BJ (cell line): Measurements from ENCODE around the gene ZYX. TPM values are rescaled to one million over a fixed set of nuclear protein-coding genes. Genes with fewer than 3 reads are reported as not detected.

Experiments used
- CTCF ChIA-PET: fragments of 350-600 bp; formaldehyde crosslinking; extraction: SDS; loops from one replicate; lab custom pipeline; 2021; ENCODE audit warnings: antibody characterized with exemption, inconsistent platforms; lab: Yijun Ruan, JAX
- POLR2A ChIA-PET: fragments of 300-600 bp; sonication (Branson Sonifier 250); formaldehyde crosslinking; extraction: SDS; loops from one replicate; lab custom pipeline; 2021; ENCODE audit warnings: antibody characterized with exemption; lab: Charles Lee
- DNase-seq: peaks from one replicate; pipeline ENCODE4 v3.0.0-alpha.2; 2011; ENCODE audit warnings: low read depth
- H3K27me3 ChIP-seq: 2 replicates; pipeline ENCODE4 v1.6.0; 2011; ENCODE audit warnings: low read length; ENCODE audit not compliant: control insufficient read depth, insufficient read depth
- H3K36me3 ChIP-seq: 2 replicates; pipeline ENCODE4 v1.5.1; 2011; ENCODE audit warnings: low read length; ENCODE audit not compliant: control insufficient read depth, insufficient read depth
- H3K4me3 ChIP-seq: 2 replicates; pipeline ENCODE4 v1.5.1; 2011; ENCODE audit warnings: low read depth, mild to moderate bottlenecking, control low read depth, low read length
- polyA plus RNA-seq: library from polyadenylated mRNA; depleted of rRNA; stranded (reverse); fragments of >200 nt; gene quantifications from 2 replicates; pipeline ENCODE4 v1.2.3, GENCODE V29; 2011
- TF ChIP-seq, protein P1 (sequence below): IDR thresholded peaks from 2 replicates; pipeline ENCODE4 v1.5.1; 2011; ENCODE audit warnings: low read depth, mild to moderate bottlenecking, control low read depth, inconsistent platforms, low read length, moderate library complexity; ENCODE audit not compliant: insufficient read depth

The ZYX gene
- polyA plus RNA-seq, 1 experiment = 69.9 TPM

- Histone ChIP-seq H3K36me3 (no peaks in the 10 kb centered on the region), H3K4me3 (no peak overlapping the region), H3K27me3 (no peaks in the 10 kb centered on the region; the same call in 1 of the 2 replicates)
- TF ChIP-seq, protein P1, sequence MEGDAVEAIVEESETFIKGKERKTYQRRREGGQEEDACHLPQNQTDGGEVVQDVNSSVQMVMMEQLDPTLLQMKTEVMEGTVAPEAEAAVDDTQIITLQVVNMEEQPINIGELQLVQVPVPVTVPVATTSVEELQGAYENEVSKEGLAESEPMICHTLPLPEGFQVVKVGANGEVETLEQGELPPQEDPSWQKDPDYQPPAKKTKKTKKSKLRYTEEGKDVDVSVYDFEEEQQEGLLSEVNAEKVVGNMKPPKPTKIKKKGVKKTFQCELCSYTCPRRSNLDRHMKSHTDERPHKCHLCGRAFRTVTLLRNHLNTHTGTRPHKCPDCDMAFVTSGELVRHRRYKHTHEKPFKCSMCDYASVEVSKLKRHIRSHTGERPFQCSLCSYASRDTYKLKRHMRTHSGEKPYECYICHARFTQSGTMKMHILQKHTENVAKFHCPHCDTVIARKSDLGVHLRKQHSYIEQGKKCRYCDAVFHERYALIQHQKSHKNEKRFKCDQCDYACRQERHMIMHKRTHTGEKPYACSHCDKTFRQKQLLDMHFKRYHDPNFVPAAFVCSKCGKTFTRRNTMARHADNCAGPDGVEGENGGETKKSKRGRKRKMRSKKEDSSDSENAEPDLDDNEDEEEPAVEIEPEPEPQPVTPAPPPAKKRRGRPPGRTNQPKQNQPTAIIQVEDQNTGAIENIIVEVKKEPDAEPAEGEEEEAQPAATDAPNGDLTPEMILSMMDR = no peak
- POLR2A ChIA-PET = no interaction called here
- DNase-seq = no peak
- CTCF ChIA-PET = interaction anchor here (0.6 to 4.6 kb wide), 6 partner anchors 8 to 147 kb away, joined by 3 to 30 read pairs (median 4); no protein-coding TSS in a partner anchor
Observed at GRCh38 chr7:143369678-143370651, 11.2 kb upstream of the ZYX start.

DNA sequence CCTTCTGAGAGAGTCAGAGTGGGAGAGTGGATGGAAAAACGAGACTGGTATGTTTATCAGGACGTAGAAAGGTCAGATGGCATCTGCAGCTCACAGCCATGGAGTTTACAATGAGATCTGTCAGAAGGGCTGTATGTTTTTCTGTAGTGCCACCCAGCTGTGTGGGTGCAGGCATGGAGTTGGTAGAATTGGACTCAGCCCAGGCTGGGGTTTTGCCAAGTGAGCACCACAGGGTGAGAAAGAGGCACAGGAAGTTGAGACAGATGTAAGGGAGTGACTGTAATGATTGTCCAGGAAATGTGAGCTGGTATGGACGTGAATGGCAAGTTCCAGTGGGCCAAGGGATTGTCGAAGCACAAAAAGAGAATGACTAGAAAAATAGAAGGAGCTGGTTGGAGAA lies 9.1 kb upstream of the ZYX start:
- Histone ChIP-seq H3K36me3 (no peaks in the 10 kb centered on the region), H3K27me3 (no peaks in the 10 kb centered on the region; the same call in 1 of the 2 replicates), H3K4me3 (no peak overlapping the region)
- POLR2A ChIA-PET = no interaction called here
- CTCF ChIA-PET = interaction anchor here (1.1 to 4.6 kb wide), 3 partner anchors 8 to 109 kb away, joined by 3 to 30 read pairs (median 3); partner anchors contain the start of gene GSTK1
- TF ChIP-seq, protein P1 = no peak
- DNase-seq = no peak

DNA sequence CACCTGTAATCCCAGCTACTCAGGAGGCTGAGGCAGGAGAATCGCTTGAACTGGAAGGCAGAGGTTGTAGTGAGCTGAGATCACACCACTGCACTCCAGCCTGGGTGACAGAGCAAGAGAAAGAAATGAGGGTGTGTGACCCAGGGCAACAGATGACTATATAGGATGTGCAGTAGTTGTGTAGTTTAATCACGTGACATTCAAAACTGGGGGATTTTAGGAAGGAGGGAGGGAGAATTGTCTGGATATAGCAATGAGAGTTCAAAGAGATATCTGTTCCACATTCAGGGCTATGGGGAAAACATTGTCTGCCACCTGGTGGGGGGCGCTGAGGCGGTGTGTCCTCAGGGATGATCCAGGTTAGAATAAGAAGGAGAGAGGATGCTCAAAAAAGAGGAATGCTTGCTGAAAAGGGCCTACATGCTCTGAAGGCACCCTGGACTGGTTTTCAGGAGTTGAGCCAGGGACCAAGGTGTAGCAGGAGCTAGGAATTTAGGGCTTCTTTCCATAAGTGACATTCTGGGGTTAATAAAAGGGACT lies 7.8 kb upstream of the ZYX start:
- TF ChIP-seq, protein P1 = no peak
- no peak for DNase-seq
- no peaks in the 10 kb centered on the region for H3K36me3 ChIP-seq
- H3K27me3 ChIP-seq = no peaks in the 10 kb centered on the region
- POLR2A ChIA-PET = no interaction called here
- no peak overlapping the region for H3K4me3 ChIP-seq
- CTCF ChIA-PET = interaction anchor here (1.1 kb wide), 1 partner anchor 110 kb away, joined by 3 read pairs; the partner anchor contains the start of gene GSTK1

DNA sequence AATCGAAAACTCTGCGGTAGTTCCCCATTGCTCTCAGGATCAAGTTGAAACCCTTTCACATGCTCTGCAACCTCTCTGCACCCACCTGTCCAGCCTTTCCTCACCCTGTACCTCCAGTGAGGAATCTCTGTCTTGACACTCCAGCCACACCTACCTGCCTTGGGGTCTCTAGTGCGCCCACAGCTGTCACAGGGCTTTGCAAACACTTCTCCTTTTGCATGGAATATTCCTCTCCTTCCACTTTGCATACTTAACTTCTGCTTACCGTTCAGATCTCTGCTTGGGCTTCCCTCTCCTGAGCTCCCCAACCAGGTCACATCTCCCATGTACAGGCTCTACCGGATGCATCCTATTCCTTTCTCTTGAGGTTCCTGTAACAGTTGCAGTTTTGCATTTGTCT lies 6.6 kb upstream of the ZYX start:
- H3K36me3 ChIP-seq = no peaks in the 10 kb centered on the region
- no peak overlapping the region for H3K4me3 ChIP-seq
- CTCF ChIA-PET = interaction anchor here (0.8 to 2.1 kb wide), 3 partner anchors 10 to 37 kb away, joined by 3 to 8 read pairs (median 3); no protein-coding TSS in a partner anchor
- DNase-seq = no peak
- TF ChIP-seq, protein P1 = no peak
- H3K27me3 ChIP-seq = no peaks in the 10 kb centered on the region
- POLR2A ChIA-PET = no interaction called here
